BLaER1 treated with 17β-estradiol and CSF1 and Interleukin-3, amounts not matched to agents 10 nM and 100 nM (cell line): ENCODE data around the gene TRMT61A.
A peak's percentile ranks its signal among the peaks of the same experiment; 100 is the strongest.

ENCODE experiments used
- H3K27ac ChIP-seq, 11 experiments: shearing (Covaris generic); formaldehyde crosslinking; 2 replicates each; pipeline ENCODE4 v1.8.1; 2022
- H3K27me3 ChIP-seq, 11 experiments: shearing (Covaris generic); formaldehyde crosslinking; 2 replicates each; pipeline ENCODE4 v1.8.1; 2022
- H3K36me3 ChIP-seq, 11 experiments: shearing (Covaris generic); formaldehyde crosslinking; 2 replicates each; pipeline ENCODE4 v1.8.1; 2022
- H3K4me1 ChIP-seq, 10 experiments: shearing (Covaris generic); formaldehyde crosslinking; 2 replicates each; pipeline ENCODE4 v1.8.1; 2022
- H3K4me2 ChIP-seq, 11 experiments: shearing (Covaris generic); formaldehyde crosslinking; 2 replicates each; pipeline ENCODE4 v1.8.1; 2022
- H3K4me3 ChIP-seq, 10 experiments: shearing (Covaris generic); formaldehyde crosslinking; 2 replicates each; pipeline ENCODE4 v1.8.1; 2022
- H3K9ac ChIP-seq, 11 experiments: shearing (Covaris generic); formaldehyde crosslinking; 2 replicates each; pipeline ENCODE4 v1.8.1; 2022
- H3K9me3 ChIP-seq, 11 experiments: shearing (Covaris generic); formaldehyde crosslinking; replicated peaks in 1 of 11; 2 replicates each; pipeline ENCODE4 v1.8.1; 2022
- H4K20me1 ChIP-seq, 11 experiments: shearing (Covaris generic); formaldehyde crosslinking; 2 replicates each; pipeline ENCODE4 v1.8.1; 2022
- Cebpa-rat ChIP-seq, 11 experiments: shearing (Covaris generic); IDR thresholded peaks; 2 replicates each; pipeline ENCODE4 v1.8.1; 2022

TRMT61A gene

DNA sequence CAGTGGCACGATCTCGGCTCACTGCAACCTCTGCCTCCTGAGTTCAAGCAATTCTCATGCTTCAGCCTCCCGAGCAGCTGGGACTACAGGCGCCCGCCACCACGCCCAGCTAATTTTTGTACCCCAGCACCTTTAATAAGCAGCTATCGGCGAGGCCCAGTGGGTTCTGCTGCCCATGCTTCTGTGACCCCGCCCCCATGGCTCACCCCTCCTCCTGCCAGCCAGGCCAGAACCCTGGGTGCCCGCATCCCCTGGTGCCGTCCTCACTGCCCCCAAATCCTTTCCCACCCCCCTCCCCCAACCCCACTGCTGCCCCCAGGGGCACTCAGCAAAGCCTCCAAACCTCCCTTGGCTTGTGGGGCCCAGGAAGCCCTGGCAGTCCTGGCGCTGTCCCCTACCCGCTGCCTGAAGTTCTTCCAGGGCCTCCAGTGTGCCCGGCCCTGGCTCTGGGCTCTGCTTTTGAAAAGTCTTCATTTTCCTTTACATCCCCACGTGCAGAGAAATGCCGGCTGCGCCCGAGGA lies 19.0 kb downstream of the TRMT61A start:
- Histone ChIP-seq H3K9me3 (no peaks in the 10 kb centered on the region), H3K4me2 (peak overlapping the region in 10 of 11 experiments; percentile 60 to 98 (median 92); a peak in 16 of 22 replicates), H3K4me3 (no peak overlapping the region), H4K20me1 (peaks cover 39 to 100% (median 93%) of the 10 kb centered on the region in 11 experiments), H3K9ac (peak overlapping the region in 3 of 11 experiments; percentile 55 to 70 (median 59); a peak in 4 of 22 replicates), H3K36me3 (no peaks in the 10 kb centered on the region), H3K4me1 (peaks cover 73 to 100% (median 94%) of the 10 kb centered on the region in 10 experiments), H3K27ac (no peak overlapping the region), H3K27me3 (peaks cover 0 to 13% (median 0%) of the 10 kb centered on the region in 11 experiments; a peak in 5 of 22 replicates)
- no peak for TF ChIP-seq Cebpa-rat (IDR thresholded peaks at IDR 0.05)

DNA sequence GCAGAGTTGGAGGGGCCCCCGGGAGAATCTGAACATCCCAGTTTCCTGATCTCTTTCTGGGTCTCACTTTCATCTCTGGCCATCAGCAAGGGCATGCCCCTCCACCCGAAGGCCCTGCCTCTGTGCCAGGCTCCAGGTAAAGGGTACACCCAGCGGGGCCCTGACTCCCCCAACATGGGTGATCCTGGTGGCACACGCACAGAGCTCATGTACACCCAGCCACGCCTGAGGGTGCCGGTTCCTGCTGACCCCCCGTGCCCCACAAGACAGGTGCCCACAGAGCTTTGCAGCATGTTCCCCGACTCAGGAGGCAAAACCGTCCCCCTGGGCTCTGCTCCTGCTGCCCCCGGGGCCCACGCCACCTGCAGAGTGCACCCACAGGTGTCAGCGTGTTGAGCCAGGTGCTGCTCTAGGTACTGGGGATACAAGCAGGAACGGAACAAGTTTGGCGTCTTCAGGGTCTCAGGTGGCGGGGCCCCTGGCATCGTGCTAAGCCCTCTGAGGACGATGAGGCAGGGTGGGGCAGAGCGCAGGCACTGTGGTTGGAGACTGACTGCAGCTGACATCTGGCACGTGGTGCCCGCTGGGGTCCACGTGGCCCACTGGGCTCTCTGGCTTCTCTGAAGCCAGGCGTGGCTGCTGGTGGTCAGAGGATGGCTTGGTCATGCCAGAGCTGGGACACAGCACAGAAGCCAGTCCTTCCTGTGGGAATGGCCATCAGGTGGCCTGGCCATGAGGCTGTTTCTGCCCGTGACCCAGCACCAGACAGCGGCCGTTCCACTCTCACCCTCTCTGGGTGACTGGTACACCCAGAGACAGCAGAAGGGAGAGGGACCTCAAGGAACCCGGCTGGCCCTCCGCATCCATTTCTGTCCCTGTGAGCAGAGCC lies 19.7 kb downstream of the TRMT61A start:
- Histone ChIP-seq H3K4me3 (no peak overlapping the region; a peak in 1 of 20 replicates), H3K27me3 (peaks cover 0 to 13% (median 0%) of the 10 kb centered on the region in 11 experiments; a peak in 5 of 22 replicates), H4K20me1 (peaks cover 39 to 100% (median 97%) of the 10 kb centered on the region in 11 experiments), H3K9me3 (no peaks in the 10 kb centered on the region), H3K27ac (peak overlapping the region in 3 of 11 experiments; percentile 8 to 70 (median 63); a peak in 4 of 22 replicates), H3K9ac (peak overlapping the region in 6 of 11 experiments; percentile 17 to 71 (median 67); a peak in 8 of 22 replicates), H3K4me1 (peaks cover 66 to 93% (median 87%) of the 10 kb centered on the region in 10 experiments), H3K36me3 (no peaks in the 10 kb centered on the region), H3K4me2 (peak overlapping the region; percentile 60 to 98 (median 92))
- no peak for TF ChIP-seq Cebpa-rat (IDR thresholded peaks at IDR 0.05)

DNA sequence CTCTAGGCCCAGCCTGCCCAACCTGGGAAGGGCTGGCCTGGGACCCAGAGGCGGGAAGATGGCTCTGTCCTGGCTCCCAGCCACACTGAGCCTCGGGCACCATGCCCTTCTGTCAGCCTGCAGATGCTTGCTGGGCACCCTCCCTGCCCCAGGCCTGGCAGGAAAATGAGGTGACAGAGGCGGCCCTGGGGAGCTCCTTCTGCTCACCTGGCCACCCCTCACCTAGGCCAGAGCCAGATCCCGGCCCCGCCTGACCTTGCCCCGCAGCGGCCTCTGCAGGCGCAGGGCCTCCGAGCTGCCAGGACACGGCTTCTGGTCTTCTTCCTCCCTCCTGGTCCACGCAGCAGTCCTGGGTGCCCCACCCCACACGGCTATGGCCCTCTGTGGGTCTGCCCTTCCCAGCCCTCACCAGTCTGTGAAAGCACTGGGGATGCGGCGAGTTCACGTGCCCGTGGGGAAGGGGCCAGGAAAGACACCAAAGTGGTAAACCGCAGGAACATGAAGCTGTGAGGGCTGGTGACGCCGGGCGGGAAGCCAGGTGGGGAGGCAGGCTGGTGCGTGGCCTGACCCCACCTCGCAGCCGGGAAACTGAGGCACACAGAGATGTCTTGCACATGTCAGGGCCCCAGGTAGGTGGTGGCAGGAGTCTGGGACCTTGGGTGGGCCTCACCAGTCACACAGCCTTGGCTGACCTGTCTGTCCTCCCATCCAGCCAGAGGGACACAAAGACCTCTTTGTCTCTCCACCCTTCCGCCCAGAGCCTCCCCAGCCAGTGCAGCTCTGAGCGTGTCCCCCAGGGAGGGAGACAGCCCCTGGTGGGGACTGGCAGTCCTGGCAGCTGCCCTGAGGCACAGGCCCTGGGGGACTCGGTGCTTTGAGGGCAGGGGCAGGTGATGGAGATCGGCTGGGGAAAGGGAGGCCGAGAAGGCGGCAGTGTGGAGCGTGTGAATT lies 20.6 kb downstream of the TRMT61A start:
- Histone ChIP-seq H3K4me2 (peak overlapping the region; percentile 60 to 98 (median 92)), H3K9ac (peak overlapping the region; percentile 17 to 71 (median 59); a peak in 18 of 22 replicates), H4K20me1 (peaks cover 44 to 100% (median 97%) of the 10 kb centered on the region in 11 experiments), H3K4me3 (peak overlapping the region in 2 of 10 experiments; percentile 31 to 35; a peak in 4 of 20 replicates), H3K27me3 (peaks cover 0 to 13% (median 0%) of the 10 kb centered on the region in 11 experiments; a peak in 5 of 22 replicates), H3K9me3 (no peaks in the 10 kb centered on the region), H3K27ac (peak overlapping the region in 5 of 11 experiments; percentile 33 to 70 (median 58); a peak in 11 of 22 replicates), H3K36me3 (peaks cover 0 to 3% (median 0%) of the 10 kb centered on the region in 11 experiments; a peak in 4 of 22 replicates), H3K4me1 (peaks cover 56 to 84% (median 78%) of the 10 kb centered on the region in 10 experiments)
- TF ChIP-seq Cebpa-rat (IDR thresholded peaks at IDR 0.05) = no peak

DNA sequence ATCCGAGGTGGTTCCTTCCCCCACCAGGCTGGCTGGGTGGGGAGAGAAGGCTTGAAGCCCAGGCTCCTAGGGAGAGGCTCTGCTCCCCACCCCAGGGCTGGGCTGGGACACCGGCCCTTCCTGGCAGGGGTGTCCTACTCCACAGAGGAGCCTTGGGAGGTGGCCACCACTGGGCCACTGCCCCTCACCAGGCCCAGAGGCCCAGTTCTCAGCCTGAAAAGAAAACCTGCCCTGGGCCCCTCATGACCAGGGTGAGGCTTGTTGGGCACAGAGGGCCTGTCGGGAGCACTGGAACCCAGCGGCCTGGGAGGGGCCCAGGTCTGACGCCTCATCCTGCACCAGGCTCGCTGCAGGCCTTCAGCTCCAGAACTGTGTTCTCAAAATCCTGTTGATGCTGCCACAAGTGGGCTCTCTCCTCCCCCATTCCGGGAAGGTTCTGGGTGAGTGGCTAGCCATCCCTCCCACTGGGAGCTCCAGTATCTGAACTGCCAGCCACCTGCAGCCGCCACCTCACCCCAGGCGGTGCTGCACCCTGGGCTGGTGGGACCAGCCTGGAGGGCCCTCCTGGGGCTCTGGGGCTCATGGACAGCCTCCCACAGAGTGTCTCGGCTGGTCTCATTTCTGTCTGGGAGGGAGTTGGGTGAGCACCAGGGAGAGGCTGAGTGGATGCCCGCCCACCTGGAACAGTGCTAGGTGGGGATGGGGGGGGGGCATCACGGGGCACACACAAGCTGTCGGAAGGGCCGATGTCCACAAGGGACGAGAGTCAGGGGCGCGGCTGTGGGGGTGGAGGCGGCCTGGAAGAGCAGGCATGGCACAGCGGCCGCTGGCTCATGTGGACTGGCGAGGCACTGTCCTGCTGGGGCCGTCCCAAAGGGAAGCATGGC lies 21.7 kb downstream of the TRMT61A start:
- H3K4me3 ChIP-seq = peak overlapping the region in 6 of 10 experiments; percentile 3 to 47 (median 30); a peak in 8 of 20 replicates
- peak overlapping the region; percentile 60 to 98 (median 92) for H3K4me2 ChIP-seq

DNA sequence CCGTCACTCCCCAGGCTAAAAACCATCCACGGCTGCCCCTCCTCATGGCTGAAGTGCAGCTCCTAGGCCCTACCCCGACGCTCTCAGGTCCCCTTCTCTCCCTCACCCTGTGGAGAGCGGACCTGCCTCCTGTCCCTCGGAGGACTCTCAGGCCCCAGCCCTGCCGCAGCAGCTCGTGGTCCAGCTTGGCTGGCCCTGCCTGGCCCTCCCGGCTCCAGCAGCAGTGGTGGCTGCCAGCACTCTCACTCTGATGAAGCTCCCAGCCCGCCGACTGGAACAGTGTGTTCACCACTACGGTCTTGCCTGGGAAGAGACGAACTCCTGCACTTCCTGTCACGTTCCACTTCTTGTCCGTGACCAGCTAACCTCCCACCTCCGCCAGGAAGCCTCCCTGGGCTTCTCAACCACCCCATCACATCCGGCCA lies 22.4 kb downstream of the TRMT61A start:
- peak overlapping the region; percentile 24 to 71 (median 59); a peak in 18 of 22 replicates for H3K9ac ChIP-seq
- H3K4me2 ChIP-seq = peak overlapping the region; percentile 60 to 98 (median 92)
- TF ChIP-seq Cebpa-rat (IDR thresholded peaks at IDR 0.05) = no peak
- H3K36me3 ChIP-seq = peaks cover 0 to 8% (median 0%) of the 10 kb centered on the region in 11 experiments; a peak in 6 of 22 replicates
- H3K27me3 ChIP-seq = peaks cover 0 to 1% (median 0%) of the 10 kb centered on the region in 11 experiments; a peak in 2 of 22 replicates
- H3K4me1 ChIP-seq = peaks cover 55 to 84% (median 70%) of the 10 kb centered on the region in 10 experiments
- no peaks in the 10 kb centered on the region for H3K9me3 ChIP-seq
- peaks cover 53 to 100% (median 97%) of the 10 kb centered on the region in 11 experiments for H4K20me1 ChIP-seq
- H3K27ac ChIP-seq = peak overlapping the region in 9 of 11 experiments; percentile 4 to 70 (median 41); a peak in 14 of 22 replicates
- peak overlapping the region in 6 of 10 experiments; percentile 3 to 47 (median 30); a peak in 9 of 20 replicates for H3K4me3 ChIP-seq

More for the DNA sequence above, 21.7 kb downstream of the TRMT61A start:
- no peak for TF ChIP-seq Cebpa-rat (IDR thresholded peaks at IDR 0.05)
- peaks cover 0 to 8% (median 0%) of the 10 kb centered on the region in 11 experiments; a peak in 6 of 22 replicates for H3K36me3 ChIP-seq
- peak overlapping the region; percentile 24 to 71 (median 59); a peak in 19 of 22 replicates for H3K9ac ChIP-seq
- H3K27me3 ChIP-seq = peaks cover 0 to 8% (median 0%) of the 10 kb centered on the region in 11 experiments; a peak in 5 of 22 replicates
- peaks cover 55 to 84% (median 71%) of the 10 kb centered on the region in 10 experiments for H3K4me1 ChIP-seq
- H3K9me3 ChIP-seq = no peaks in the 10 kb centered on the region
- H3K27ac ChIP-seq = peak overlapping the region in 9 of 11 experiments; percentile 4 to 70 (median 46); a peak in 17 of 22 replicates
- H4K20me1 ChIP-seq = peaks cover 52 to 100% (median 97%) of the 10 kb centered on the region in 11 experiments

DNA sequence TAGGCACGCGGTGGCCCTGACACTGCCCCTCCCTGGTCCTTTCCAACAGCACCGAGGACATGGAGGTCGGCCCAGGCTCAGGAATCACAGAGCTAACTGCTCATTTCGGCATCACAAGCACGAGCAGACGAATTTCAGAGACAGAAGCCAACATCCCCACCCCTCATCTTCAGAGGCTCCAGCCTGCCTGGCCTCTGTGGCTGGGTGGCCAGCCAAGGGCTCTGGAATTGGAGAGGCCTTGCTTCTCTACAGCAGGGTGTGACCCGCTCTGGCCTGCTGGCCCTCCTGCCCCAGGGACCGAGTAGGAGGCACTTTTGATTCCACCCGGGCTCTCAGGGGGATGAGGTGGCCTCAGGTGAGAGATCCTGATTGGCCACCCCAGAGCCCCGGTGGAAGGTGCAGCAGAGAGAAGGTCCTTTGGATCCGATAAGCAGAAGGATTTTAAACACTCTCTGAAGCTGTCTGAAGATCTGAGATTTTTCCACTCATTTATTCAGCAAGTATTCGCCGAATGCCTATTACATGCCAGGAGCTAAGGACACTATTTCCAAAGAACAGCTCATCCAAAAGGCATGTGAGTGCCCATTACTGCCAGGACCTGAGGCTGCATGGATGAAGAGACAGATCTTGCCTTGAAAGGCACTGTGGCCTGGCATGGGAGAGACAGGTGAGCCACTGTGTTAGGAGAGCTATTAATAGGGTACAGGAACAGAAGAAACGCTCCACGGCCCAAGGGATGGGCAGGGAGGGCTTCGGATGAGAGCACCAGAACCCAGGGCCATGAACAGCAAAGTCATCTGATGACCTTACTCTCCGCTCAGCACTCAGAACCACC lies 23.2 kb downstream of the TRMT61A start:
- H3K27me3 ChIP-seq = no peaks in the 10 kb centered on the region
- no peak overlapping the region for H3K4me3 ChIP-seq
- no peaks in the 10 kb centered on the region for H3K9me3 ChIP-seq
- peak overlapping the region in 4 of 11 experiments; percentile 19 to 70 (median 64); a peak in 5 of 22 replicates for H3K9ac ChIP-seq
- peaks cover 0 to 16% (median 5%) of the 10 kb centered on the region in 11 experiments; a peak in 14 of 22 replicates for H3K36me3 ChIP-seq
- peak overlapping the region in 6 of 11 experiments; percentile 4 to 70 (median 46); a peak in 3 of 22 replicates for H3K27ac ChIP-seq
- peaks cover 56 to 100% (median 98%) of the 10 kb centered on the region in 11 experiments for H4K20me1 ChIP-seq
- TF ChIP-seq Cebpa-rat (IDR thresholded peaks at IDR 0.05) = no peak
- H3K4me2 ChIP-seq = peak overlapping the region; percentile 60 to 98 (median 92)
- H3K4me1 ChIP-seq = peaks cover 52 to 83% (median 64%) of the 10 kb centered on the region in 10 experiments
